Neural progenitor cell (in vitro differentiated cells): ENCODE data around the gene SCN2A. TPM values are rescaled to one million over a fixed set of nuclear protein-coding genes. Genes with fewer than 3 reads are reported as not detected.
"Not testable (repeated sequence)": the region's sequence is repeated elsewhere in the genome, so short reads cannot be mapped to it uniquely, and the experiment has no call there.

Source experiments
- DNase-seq: peaks from one replicate; pipeline ENCODE4 v3.0.0-alpha.2; 2016; ENCODE audit warnings: low spot score
- H2AFZ ChIP-seq: fragments of 200-600 bp; sonication (generic); replicated peaks from 2 replicates; pipeline ENCODE4 v1.6.1; 2016; ENCODE audit warnings: antibody characterized with exemption
- H3F3A ChIP-seq: fragments of 200-600 bp; sonication (generic); 2 replicates; pipeline ENCODE4 v1.6.1; 2016; ENCODE audit warnings: antibody characterized with exemption, low read depth
- H3K27ac ChIP-seq: fragments of 200-600 bp; sonication (generic); 2 replicates; pipeline ENCODE4 v1.5.1; 2016; ENCODE audit warnings: mild to moderate bottlenecking
- H3K27me3 ChIP-seq: fragments of 200-600 bp; sonication (generic); 2 replicates; pipeline ENCODE4 v1.6.1; 2016; ENCODE audit warnings: mild to moderate bottlenecking, moderate library complexity
- H3K36me3 ChIP-seq: fragments of 200-600 bp; sonication (generic); 2 replicates; pipeline ENCODE4 v1.5.1; 2016
- H3K4me1 ChIP-seq: fragments of 200-600 bp; sonication (generic); 2 replicates; pipeline ENCODE4 v1.6.1; 2016; ENCODE audit warnings: mixed run types
- H3K4me2 ChIP-seq: fragments of 200-600 bp; sonication (generic); 2 replicates; pipeline ENCODE4 v1.6.1; 2016
- H3K4me3 ChIP-seq: fragments of 200-600 bp; sonication (generic); 2 replicates; pipeline ENCODE4 v1.5.1; 2016
- H3K79me2 ChIP-seq: fragments of 200-600 bp; sonication (generic); 2 replicates; pipeline ENCODE4 v1.6.1; 2016; ENCODE audit warnings: low read depth
- H3K9ac ChIP-seq: fragments of 200-600 bp; sonication (generic); 2 replicates; pipeline ENCODE4 v1.6.1; 2016
- H3K9me3 ChIP-seq: fragments of 200-600 bp; sonication (generic); 2 replicates; pipeline ENCODE4 v1.5.1; 2016; ENCODE audit warnings: low read depth
- H4K20me1 ChIP-seq: fragments of 200-600 bp; sonication (generic); 2 replicates; pipeline ENCODE4 v1.6.1; 2016; ENCODE audit warnings: low read depth
- H3K27ac Mint-ChIP-seq: 3 replicates; pipeline ENCODE4 v1.8.0; 2021; ENCODE audit warnings: mixed read lengths
- H3K27me3 Mint-ChIP-seq: 2 replicates; pipeline ENCODE4 v1.8.0; 2022; ENCODE audit warnings: low read depth, mild to moderate bottlenecking, inconsistent platforms, moderate library complexity, mixed read lengths; ENCODE audit not compliant: insufficient read depth
- H3K36me3 Mint-ChIP-seq: 3 replicates; pipeline ENCODE4 v1.8.0; 2021; ENCODE audit warnings: mixed read lengths
- H3K4me1 Mint-ChIP-seq: 3 replicates; pipeline ENCODE4 v1.8.0; 2021; ENCODE audit warnings: mixed read lengths
- H3K4me3 Mint-ChIP-seq: 3 replicates; pipeline ENCODE4 v1.8.0; 2021; ENCODE audit warnings: mild to moderate bottlenecking, moderate library complexity, mixed read lengths
- H3K9me3 Mint-ChIP-seq: 3 replicates; pipeline ENCODE4 v1.8.0; 2020; ENCODE audit warnings: mixed read lengths
- EZH2 ChIP-seq: fragments of 200-600 bp; sonication (generic); IDR thresholded peaks from 2 replicates; pipeline ENCODE4 v1.6.1; 2017; ENCODE audit warnings: antibody characterized with exemption, mild to moderate bottlenecking, moderate library complexity
- EZH2phosphoT487 ChIP-seq: fragments of 200-600 bp; sonication (generic); IDR thresholded peaks from 2 replicates; pipeline ENCODE4 v1.6.1; 2017; ENCODE audit warnings: antibody characterized with exemption
- total RNA-seq: library from RNA; depleted of rRNA; stranded (reverse); fragments of >200 nt; gene quantifications from 2 replicates; pipeline ENCODE4 v1.2.3, GENCODE V29; 2015; ENCODE audit warnings: low replicate concordance
- TF ChIP-seq, protein P1 (sequence below): fragments of 200-600 bp; sonication (generic); IDR thresholded peaks from 2 replicates; pipeline ENCODE4 v1.5.1; 2017; ENCODE audit warnings: antibody characterized with exemption, mild to moderate bottlenecking

The SCN2A gene
- total RNA-seq, 1 donor from 2014 or later = 0.30 TPM

DNA sequence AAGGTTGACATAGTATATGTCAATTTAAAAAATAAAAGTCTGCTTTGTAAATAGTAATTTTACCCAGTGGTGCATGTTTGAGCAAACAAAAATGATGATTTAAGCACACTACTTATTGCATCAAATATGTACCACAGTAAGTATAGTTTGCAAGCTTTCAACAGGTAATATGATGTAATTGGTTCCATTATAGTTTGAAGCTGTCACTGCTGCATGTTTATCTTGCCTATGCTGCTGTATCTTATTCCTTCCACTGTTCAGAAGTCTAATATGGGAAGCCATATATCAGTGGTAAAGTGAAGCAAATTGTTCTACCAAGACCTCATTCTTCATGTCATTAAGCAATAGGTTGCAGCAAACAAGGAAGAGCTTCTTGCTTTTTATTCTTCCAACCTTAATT lies 151.7 kb downstream of the SCN2A start:
- H3K36me3 ChIP-seq = no peaks in the 10 kb centered on the region
- H3K79me2 ChIP-seq = no peaks in the 10 kb centered on the region
- Mint-ChIP-seq H3K4me3 (no peak overlapping the region), H3K4me1 (no peaks in the 10 kb centered on the region), H3K36me3 (no peaks in the 10 kb centered on the region), H3K27me3 (no peaks in the 10 kb centered on the region), H3K9me3 (no peaks in the 10 kb centered on the region), H3K27ac (no peak overlapping the region)
- no peak overlapping the region for H3K9ac ChIP-seq
- H2AFZ ChIP-seq = no peak overlapping the region
- TF ChIP-seq EZH2phosphoT487 (no peak), EZH2 (no peak)
- TF ChIP-seq, protein P1, sequence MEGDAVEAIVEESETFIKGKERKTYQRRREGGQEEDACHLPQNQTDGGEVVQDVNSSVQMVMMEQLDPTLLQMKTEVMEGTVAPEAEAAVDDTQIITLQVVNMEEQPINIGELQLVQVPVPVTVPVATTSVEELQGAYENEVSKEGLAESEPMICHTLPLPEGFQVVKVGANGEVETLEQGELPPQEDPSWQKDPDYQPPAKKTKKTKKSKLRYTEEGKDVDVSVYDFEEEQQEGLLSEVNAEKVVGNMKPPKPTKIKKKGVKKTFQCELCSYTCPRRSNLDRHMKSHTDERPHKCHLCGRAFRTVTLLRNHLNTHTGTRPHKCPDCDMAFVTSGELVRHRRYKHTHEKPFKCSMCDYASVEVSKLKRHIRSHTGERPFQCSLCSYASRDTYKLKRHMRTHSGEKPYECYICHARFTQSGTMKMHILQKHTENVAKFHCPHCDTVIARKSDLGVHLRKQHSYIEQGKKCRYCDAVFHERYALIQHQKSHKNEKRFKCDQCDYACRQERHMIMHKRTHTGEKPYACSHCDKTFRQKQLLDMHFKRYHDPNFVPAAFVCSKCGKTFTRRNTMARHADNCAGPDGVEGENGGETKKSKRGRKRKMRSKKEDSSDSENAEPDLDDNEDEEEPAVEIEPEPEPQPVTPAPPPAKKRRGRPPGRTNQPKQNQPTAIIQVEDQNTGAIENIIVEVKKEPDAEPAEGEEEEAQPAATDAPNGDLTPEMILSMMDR = no peak
- no peak overlapping the region for H3K4me2 ChIP-seq
- DNase-seq = no peak
- H3K4me1 ChIP-seq = no peaks in the 10 kb centered on the region
- no peaks in the 10 kb centered on the region for H4K20me1 ChIP-seq
- no peaks in the 10 kb centered on the region for H3F3A ChIP-seq
- H3K27me3 ChIP-seq = no peaks in the 10 kb centered on the region
- H3K27ac ChIP-seq = no peak overlapping the region
- H3K4me3 ChIP-seq = no peak overlapping the region
- H3K9me3 ChIP-seq = no peaks in the 10 kb centered on the region

DNA sequence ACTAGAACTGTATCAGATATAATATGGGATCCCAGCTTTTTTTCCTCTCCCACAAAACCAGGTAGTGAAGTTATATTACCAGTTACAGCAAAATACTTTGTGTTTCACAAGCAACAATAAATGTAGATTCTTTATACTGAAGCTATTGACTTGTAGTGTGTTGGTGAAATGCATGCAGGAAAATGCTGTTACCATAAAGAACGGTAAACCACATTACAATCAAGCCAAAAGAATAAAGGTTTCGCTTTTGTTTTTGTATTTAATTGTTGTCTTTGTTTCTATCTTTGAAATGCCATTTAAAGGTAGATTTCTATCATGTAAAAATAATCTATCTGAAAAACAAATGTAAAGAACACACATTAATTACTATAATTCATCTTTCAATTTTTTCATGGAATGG lies 152.6 kb downstream of the SCN2A start:
- Histone ChIP-seq H2AFZ (no peak overlapping the region), H3K79me2 (no peaks in the 10 kb centered on the region), H3F3A (no peaks in the 10 kb centered on the region), H3K4me1 (no peaks in the 10 kb centered on the region), H3K4me2 (no peak overlapping the region), H3K9ac (no peak overlapping the region), H4K20me1 (no peaks in the 10 kb centered on the region), H3K9me3 (no peaks in the 10 kb centered on the region), H3K4me3 (no peak overlapping the region), H3K36me3 (no peaks in the 10 kb centered on the region), H3K27ac (no peak overlapping the region), H3K27me3 (no peaks in the 10 kb centered on the region)
- no peak overlapping the region for H3K27ac Mint-ChIP-seq
- H3K9me3 Mint-ChIP-seq = no peaks in the 10 kb centered on the region
- TF ChIP-seq EZH2 (no peak), EZH2phosphoT487 (no peak)
- TF ChIP-seq, protein P1 = no peak
- no peak for DNase-seq
- H3K36me3 Mint-ChIP-seq = no peaks in the 10 kb centered on the region
- H3K27me3 Mint-ChIP-seq = no peaks in the 10 kb centered on the region
- no peaks in the 10 kb centered on the region for H3K4me1 Mint-ChIP-seq
- no peak overlapping the region for H3K4me3 Mint-ChIP-seq

DNA sequence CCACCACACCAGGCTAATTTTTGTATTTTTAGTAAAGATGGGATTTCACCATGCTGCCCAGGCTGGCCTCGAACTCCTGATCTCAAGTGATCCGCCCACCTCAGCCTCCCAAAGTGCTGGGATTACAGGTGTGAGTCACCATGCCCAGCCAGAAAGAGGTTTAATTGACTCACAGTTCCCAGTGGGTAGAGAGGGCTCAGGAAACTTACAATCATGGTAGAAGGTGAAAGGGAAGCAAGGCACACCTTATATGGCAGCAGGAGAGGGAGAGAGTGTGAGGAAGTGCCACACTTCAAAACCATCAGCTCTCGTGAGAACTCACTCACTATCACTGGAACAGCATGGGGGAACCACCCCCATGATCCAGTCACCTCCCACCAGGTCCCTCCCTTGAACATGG lies 159.4 kb downstream of the SCN2A start:
- H3K4me3 ChIP-seq, H4K20me1 ChIP-seq, H3K79me2 ChIP-seq, H3K9ac ChIP-seq, H3K27ac Mint-ChIP-seq, H3K27me3 Mint-ChIP-seq, H3K27me3 ChIP-seq, H3K27ac ChIP-seq, H3K9me3 Mint-ChIP-seq, H3K4me1 ChIP-seq, H3K36me3 Mint-ChIP-seq, H3K36me3 ChIP-seq, H3K4me2 ChIP-seq, H3K4me3 Mint-ChIP-seq, H3K9me3 ChIP-seq, DNase-seq, H3F3A ChIP-seq: not testable (repeated sequence)
- H2AFZ ChIP-seq = peak overlapping the region; percentile 35
- H3K4me1 Mint-ChIP-seq = peaks cover 25% of the 10 kb centered on the region

DNA sequence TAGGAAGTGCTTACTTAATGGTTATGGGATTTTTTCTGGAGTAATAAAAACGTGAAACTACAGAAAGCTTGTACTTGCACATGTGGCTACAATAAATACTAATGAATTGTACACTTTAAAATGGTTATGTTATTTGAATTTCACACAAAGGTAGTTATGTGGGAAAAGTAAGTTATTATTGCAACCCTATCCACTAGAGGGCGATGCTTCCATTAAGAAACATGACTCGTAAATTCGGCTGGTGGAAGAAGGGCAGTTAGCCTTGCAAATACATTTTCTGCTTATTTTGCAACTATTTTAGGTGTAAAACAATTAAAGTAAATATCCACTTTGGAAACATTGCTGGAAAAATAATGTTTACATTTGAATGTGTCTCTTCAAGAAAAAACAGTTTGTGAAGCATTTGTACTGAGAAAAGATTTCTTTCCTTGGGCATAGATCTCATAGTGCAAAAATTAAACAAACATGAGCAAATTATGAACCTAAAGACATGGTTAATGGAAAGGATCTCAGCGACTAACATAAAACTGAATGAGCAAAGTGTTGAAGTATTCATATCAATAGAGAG lies 162.2 kb downstream of the SCN2A start:
- H4K20me1 ChIP-seq = no peaks in the 10 kb centered on the region
- no peak overlapping the region for H3K4me3 ChIP-seq
- H3K27me3 ChIP-seq = no peaks in the 10 kb centered on the region
- TF ChIP-seq EZH2phosphoT487 (no peak), EZH2 (no peak)
- TF ChIP-seq, protein P1 = peak; percentile 88
- H3K36me3 Mint-ChIP-seq = no peaks in the 10 kb centered on the region
- peaks cover 49% of the 10 kb centered on the region for H3K4me1 Mint-ChIP-seq
- DNase-seq = peak; percentile 80
- H3K79me2 ChIP-seq = no peaks in the 10 kb centered on the region
- no peaks in the 10 kb centered on the region for H3F3A ChIP-seq
- no peak overlapping the region for H3K27ac ChIP-seq
- no peak overlapping the region for H2AFZ ChIP-seq
- H3K27ac Mint-ChIP-seq = peak overlapping the region; percentile 26
- H3K4me1 ChIP-seq = peaks cover 19% of the 10 kb centered on the region
- no peaks in the 10 kb centered on the region for H3K9me3 ChIP-seq
- H3K27me3 Mint-ChIP-seq = no peaks in the 10 kb centered on the region
- no peak overlapping the region for H3K9ac ChIP-seq
- no peaks in the 10 kb centered on the region for H3K9me3 Mint-ChIP-seq
- no peak overlapping the region for H3K4me3 Mint-ChIP-seq
- no peaks in the 10 kb centered on the region for H3K36me3 ChIP-seq
- no peak overlapping the region for H3K4me2 ChIP-seq
